Testis (tissue), 2 donors: ENCODE measurements around the gene OTULIN.

Source experiments
- CTCF ChIP-seq, 3 experiments: fragments of 450-650 bp in 2 of 3; fragments of 200-600 bp in 1 of 3; sonication (generic) in 1 of 3; IDR thresholded peaks; one replicate each; pipeline ENCODE4 v1.5.1; 2016 to 2019; ENCODE audit warnings: antibody characterized with exemption in 3 of 3, mild to moderate bottlenecking in 2 of 3, moderate library complexity in 1 of 3
- POLR2A ChIP-seq: fragments of 450-650 bp; IDR thresholded peaks from one replicate; pipeline ENCODE4 v1.6.1; 2017; ENCODE audit warnings: antibody characterized with exemption, mild to moderate bottlenecking, moderate library complexity

- no peak for TF ChIP-seq CTCF (IDR thresholded peaks at IDR 0.05)
- no peak for TF ChIP-seq POLR2A
Measured at GRCh38 chr5:14669975-14670374, 5.5 kb downstream of the OTULIN start.
